HG03060 (cell line): ENCODE results near the gene COL11A2.

ENCODE experiments used
- ATAC-seq: cut with Tn5 transposase; IDR thresholded peaks from one replicate; pipeline ENCODE4 v1.9.1; 2021; ENCODE audit warnings: low read depth, moderate number of reproducible peaks; ENCODE audit not compliant: unreplicated experiment

COL11A2 gene

GRCh38 chr6:33206864-33207551, 14.7 kb upstream of the COL11A2 start:
- no peak for ATAC-seq

GRCh38 chr6:33206027-33206863, 14.0 kb upstream of the COL11A2 start:
- ATAC-seq: no peak

GRCh38 chr6:33205191-33206026, 13.1 kb upstream of the COL11A2 start:
- ATAC-seq: no peak

- ATAC-seq: no peak
These were observed 12.3 kb upstream of the COL11A2 start, which contains the start of gene HSD17B8 for GRCh38 chr6:33204415-33205190. TSS of gene HSD17B8 (plus strand) at chr6:33204655. CDS start at chr6:33204669, 14 bp downstream.

DNA sequence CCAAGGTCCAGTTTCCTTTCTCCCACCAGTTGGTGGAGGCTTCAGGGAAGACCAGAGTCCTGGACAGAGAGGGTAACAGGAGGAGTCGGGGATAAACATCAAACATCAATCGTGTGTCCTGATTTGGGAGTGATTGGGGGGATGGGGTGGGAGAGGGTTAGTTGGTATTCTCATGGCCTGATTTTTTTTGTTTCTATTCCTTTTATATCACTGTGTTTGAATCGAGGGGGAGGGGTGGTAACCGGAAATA, 11.8 kb upstream of the COL11A2 start:
- no peak for ATAC-seq

DNA sequence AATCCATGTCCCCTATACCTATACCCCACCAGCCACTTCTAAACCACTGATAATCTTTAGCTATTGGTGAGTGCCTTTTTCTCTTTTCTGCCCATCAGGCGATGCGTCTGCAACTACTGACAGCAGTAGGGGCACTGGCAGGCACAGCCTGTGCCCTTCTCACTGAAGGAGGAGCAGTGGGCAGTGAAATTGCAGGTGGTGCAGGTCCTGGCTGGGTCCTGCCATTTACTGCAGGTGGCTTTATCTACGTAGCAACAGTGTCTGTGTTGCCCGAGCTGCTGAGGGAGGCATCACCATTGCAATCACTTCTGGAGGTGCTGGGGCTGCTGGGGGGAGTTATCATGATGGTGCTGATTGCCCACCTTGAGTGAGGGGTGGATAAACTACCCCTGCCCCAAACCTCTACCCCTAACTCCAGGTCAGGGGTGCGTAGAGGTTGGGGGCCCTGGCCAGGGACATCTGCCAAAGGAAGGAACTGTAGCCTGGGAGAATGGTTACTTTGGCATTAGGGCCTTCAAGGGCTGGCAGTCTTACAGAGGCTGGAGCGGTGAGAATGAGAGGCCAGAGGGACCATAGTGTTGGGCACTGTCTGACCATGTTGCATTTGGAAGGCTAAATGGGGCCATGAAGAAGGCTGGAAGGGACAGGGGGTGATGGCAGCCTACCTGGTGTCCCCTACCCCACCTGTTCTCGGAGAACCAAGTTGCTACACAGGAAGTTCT, 11.3 kb upstream of the COL11A2 start:
- no peak for ATAC-seq

- no peak for ATAC-seq
These were observed 10.5 kb upstream of the COL11A2 start for GRCh38 chr6:33202799-33203198.

GRCh38 chr6:33201935-33202334, 9.7 kb upstream of the COL11A2 start:
- ATAC-seq: no peak

- no peak for ATAC-seq
These were observed 8.9 kb upstream of the COL11A2 start for GRCh38 chr6:33201147-33201545.

- no peak for ATAC-seq
These were observed 8.2 kb upstream of the COL11A2 start, which contains the start of the genes RXRB and SLC39A7 for GRCh38 chr6:33200219-33201146. TSS of gene RXRB (minus strand) at chr6:33200665. CDS start at chr6:33200476, 189 bp downstream. TSS of gene SLC39A7 (plus strand) at chr6:33200867. CDS start at chr6:33201246, 379 bp downstream.

DNA sequence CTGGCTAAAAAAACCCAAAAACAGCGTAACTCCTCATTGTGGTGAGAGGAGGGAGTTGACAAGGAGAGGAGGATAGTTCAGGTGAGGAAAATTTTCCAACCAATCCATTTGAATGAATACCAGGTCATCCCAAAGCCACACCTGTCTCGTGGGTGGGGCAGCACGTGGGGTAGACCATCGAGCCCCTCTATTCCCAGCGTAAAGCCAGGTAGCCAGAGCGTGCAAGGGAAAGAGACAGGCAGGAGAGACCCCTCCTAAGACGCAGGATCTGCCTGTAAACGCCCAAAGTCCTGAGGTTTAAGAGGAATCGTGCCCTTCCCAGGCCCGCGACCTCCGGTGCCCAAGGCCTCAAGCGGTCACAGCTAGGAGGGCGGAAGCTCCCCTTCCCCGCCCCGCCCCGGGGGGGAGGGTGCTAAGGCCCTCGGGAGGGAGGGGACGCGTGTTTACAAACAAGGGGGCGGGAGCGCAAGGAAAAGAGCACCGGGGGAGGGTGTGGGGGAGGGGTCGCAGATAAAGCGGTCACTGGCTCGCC, 7.5 kb upstream of the COL11A2 start:
- no peak for ATAC-seq

- ATAC-seq: no peak
These were observed 6.7 kb upstream of the COL11A2 start for GRCh38 chr6:33198853-33199436.

GRCh38 chr6:33198159-33198852, 6.0 kb upstream of the COL11A2 start:
- ATAC-seq: no peak

GRCh38 chr6:33197431-33198048, 5.3 kb upstream of the COL11A2 start:
- ATAC-seq: no peak

DNA sequence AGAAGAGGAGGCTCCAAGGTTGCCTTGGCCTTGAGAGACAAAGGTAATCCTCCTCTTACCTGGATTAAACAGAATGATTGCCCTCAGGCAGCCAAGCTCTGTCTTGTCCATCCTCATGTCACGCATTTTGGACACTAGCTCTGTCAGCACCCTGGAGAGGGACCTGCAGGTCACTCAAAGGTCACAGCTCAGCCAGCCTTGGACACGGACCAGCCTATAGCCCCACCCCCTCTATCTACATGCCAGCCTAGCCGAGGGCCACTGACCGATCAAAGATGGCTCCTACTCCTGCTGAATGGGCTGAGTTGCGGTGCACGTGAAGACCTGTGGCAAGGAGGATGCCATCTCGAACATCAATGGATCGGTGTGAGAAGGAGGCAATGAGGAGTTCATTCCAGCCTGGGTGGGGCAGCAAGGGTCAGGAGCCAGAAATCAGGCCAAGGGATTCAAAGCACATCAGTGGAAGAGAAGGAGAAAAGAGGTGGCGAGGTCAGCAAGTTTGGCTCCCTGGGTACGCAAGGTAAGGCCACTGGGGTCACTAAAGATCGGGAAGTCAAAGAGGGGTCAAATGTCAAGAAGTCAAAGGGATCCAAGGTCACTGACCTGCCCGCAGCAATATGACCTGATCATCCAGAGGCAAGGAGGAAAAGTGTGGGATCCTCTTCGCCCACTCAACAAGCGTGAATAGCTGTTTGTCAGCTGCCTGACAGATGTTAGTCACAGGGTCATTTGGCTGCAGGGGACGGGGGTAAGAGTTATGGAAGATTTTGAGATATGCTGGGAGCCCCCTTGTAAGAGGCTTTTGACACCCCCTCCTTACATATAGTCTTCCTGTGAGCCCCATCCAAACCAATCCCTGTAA, 3.3 kb upstream of the COL11A2 start:
- ATAC-seq: no peak

DNA sequence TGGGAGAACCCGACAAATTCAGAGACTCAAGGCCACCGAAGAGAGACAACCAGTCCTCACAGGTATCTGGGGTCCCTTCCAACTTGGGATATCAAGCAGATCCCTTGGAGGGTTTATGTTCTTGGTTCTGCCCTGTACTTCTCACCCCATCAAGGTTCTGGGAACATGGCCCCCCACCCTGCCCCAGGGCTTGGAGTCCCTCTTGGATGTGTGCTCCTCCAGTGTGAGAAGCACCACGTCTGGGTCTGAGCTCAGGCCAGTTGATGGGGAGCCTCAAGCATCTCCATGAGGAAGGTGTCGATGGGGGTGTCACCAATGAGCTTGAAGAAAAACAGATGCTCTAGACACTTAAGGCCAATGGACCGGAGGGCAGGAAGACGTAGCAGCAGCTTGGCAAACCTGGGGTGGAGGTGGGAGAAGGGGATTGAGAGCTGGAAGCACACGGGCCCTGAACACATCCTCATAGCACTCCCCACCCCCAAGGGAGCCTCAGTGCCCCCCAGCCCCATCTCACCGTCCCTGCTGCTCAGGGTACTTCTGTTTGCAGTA, 2.2 kb upstream of the COL11A2 start:
- no peak for ATAC-seq
